ENCODE data around the gene SULT2B1.

The SULT2B1 gene

DNA sequence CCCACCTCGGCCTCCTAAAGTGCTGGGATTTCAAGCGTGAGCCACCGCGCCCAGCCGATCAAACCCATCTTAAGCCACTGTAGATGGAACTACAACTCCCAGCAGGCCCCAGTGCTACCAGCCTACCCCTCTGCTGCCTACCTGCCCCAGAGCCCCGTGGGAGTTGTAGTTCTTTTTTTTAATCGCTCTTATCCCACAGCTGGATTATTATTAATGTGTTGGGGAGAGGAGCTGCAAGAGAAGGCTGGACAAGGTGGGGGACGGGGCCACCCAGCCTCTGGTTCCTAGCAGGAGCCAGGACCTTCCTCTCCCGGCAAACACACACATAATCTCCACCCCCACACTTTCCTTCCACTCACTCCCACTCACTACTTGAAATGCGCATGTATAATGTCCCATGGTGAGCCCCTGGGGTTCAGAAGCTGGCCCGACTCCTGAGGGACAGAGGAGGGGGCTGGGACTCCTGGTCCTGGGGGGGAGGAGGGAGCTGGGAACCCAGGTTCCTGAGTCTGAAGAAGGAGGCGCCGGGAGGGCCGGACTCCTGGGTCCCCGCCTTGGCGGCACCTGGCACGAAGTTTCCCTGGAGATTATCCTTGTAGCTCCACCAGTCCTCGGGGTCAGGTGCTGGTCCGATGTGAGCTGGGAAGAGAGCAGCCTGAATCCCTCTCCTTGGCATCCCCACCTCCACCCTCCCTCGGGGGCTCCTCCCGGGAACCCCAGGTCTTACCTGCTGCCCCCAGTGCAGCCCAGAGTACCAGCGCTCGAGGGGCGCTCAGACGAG is 93.1 kb downstream of the SULT2B1 start:
- peak overlapping the region; percentile 58 to 98 for H3K18ac ChIP-seq (ENCODE audit: low read depth in 1 of 2, low read length in 2 of 2)
- peak overlapping the region; percentile 48 to 80 for H3K4me3 ChIP-seq (ENCODE audit: insufficient read depth in 1 of 2, low read depth in 1 of 2, low read length in 2 of 2)
- H3K79me1 ChIP-seq (replicated peaks; ENCODE audit: low read length, poor library complexity, severe bottlenecking): no peaks in the 10 kb centered on the region
- H3K4me2 ChIP-seq (ENCODE audit: low read length, poor library complexity, severe bottlenecking): peak overlapping the region; percentile 89
- peak overlapping the region; percentile 73 for H3K27ac ChIP-seq (ENCODE audit: low read length, poor library complexity, severe bottlenecking)
- peaks cover 0 to under 1% of the 10 kb centered on the region in 2 experiments for H3K36me3 ChIP-seq (ENCODE audit: control insufficient read depth in 1 of 2, insufficient read depth in 2 of 2, low read depth in 1 of 2, low read length in 2 of 2)
- H2AK5ac ChIP-seq (ENCODE audit: low read length, severe bottlenecking): peak overlapping the region; percentile 41
- no peak overlapping the region for H2BK5ac ChIP-seq (ENCODE audit: low read depth, low read length, poor library complexity, severe bottlenecking)
- peak overlapping the region in 1 of 2 experiments; percentile 76 for H3K14ac ChIP-seq (ENCODE audit: low read length in 2 of 2)
- H3K4me1 ChIP-seq (ENCODE audit: control insufficient read depth, insufficient read depth, low read depth, low read length): peaks cover 24% of the 10 kb centered on the region
- H3K23ac ChIP-seq (ENCODE audit: low read length in 2 of 2): no peak overlapping the region
- peak overlapping the region; percentile 53 for H3K9ac ChIP-seq (ENCODE audit: low read length)
- DNase-seq: peak; percentile 79
- H2BK12ac ChIP-seq (ENCODE audit: low read length in 2 of 2): peak overlapping the region in 1 of 2 experiments; percentile 92
- no peak overlapping the region for H2AFZ ChIP-seq (ENCODE audit: low read depth, low read length)
- 5% methylated on average over 23 of the region's 25 CpGs for WGBS
- H2BK120ac ChIP-seq (ENCODE audit: low read depth, low read length): peak overlapping the region; percentile 52
- peak overlapping the region; percentile 99 for H2BK15ac ChIP-seq (ENCODE audit: low read depth, poor library complexity, severe bottlenecking)
- H3K4ac ChIP-seq (ENCODE audit: low read depth in 1 of 2, low read length in 2 of 2): peak overlapping the region in 1 of 2 experiments; percentile 95
- H4K91ac ChIP-seq (ENCODE audit: low read length): peak overlapping the region; percentile 47
- H3K9me3 ChIP-seq (ENCODE audit: control insufficient read depth, low read length): no peaks in the 10 kb centered on the region
- H4K8ac ChIP-seq (ENCODE audit: low read length): peak overlapping the region; percentile 94
- no peaks in the 10 kb centered on the region for H3K27me3 ChIP-seq (ENCODE audit: control insufficient read depth in 1 of 2, insufficient read depth in 1 of 2, low read length in 2 of 2)

GRCh38 chr19:48645620-48646000 is 93.6 kb downstream of the SULT2B1 start:
- H3K4me1 ChIP-seq (ENCODE audit: control insufficient read depth, insufficient read depth, low read depth, low read length): peaks cover 24% of the 10 kb centered on the region
- no peaks in the 10 kb centered on the region for H3K27me3 ChIP-seq (ENCODE audit: control insufficient read depth in 1 of 2, insufficient read depth in 1 of 2, low read length in 2 of 2)
- no peak for DNase-seq
- H3K4me3 ChIP-seq (ENCODE audit: insufficient read depth in 1 of 2, low read depth in 1 of 2, low read length in 2 of 2): peak overlapping the region; percentile 58 to 80
- peak overlapping the region; percentile 99 for H2BK15ac ChIP-seq (ENCODE audit: low read depth, poor library complexity, severe bottlenecking)
- H3K14ac ChIP-seq (ENCODE audit: low read length in 2 of 2): peak overlapping the region in 1 of 2 experiments; percentile 76
- peak overlapping the region in 1 of 2 experiments; percentile 95 for H3K4ac ChIP-seq (ENCODE audit: low read depth in 1 of 2, low read length in 2 of 2)
- no peaks in the 10 kb centered on the region for H3K9me3 ChIP-seq (ENCODE audit: control insufficient read depth, low read length)
- H4K91ac ChIP-seq (ENCODE audit: low read length): peak overlapping the region; percentile 47
- H3K23ac ChIP-seq (ENCODE audit: low read length in 2 of 2): peak overlapping the region in 1 of 2 experiments; percentile 2
- H3K9ac ChIP-seq (ENCODE audit: low read length): peak overlapping the region; percentile 39
- H2BK120ac ChIP-seq (ENCODE audit: low read depth, low read length): peak overlapping the region; percentile 52
- H3K79me1 ChIP-seq (replicated peaks; ENCODE audit: low read length, poor library complexity, severe bottlenecking): no peaks in the 10 kb centered on the region
- peak overlapping the region; percentile 48 to 98 for H3K18ac ChIP-seq (ENCODE audit: low read depth in 1 of 2, low read length in 2 of 2)
- H4K8ac ChIP-seq (ENCODE audit: low read length): peak overlapping the region; percentile 94
- peak overlapping the region; percentile 6 to 92 for H2BK12ac ChIP-seq (ENCODE audit: low read length in 2 of 2)
- peak overlapping the region; percentile 41 for H2AK5ac ChIP-seq (ENCODE audit: low read length, severe bottlenecking)
- H2BK5ac ChIP-seq (ENCODE audit: low read depth, low read length, poor library complexity, severe bottlenecking): no peak overlapping the region
- H3K36me3 ChIP-seq (ENCODE audit: control insufficient read depth in 1 of 2, insufficient read depth in 2 of 2, low read depth in 1 of 2, low read length in 2 of 2): no peaks in the 10 kb centered on the region
- WGBS: 1% methylated on average over 6 of the region's 6 CpGs
- H3K4me2 ChIP-seq (ENCODE audit: low read length, poor library complexity, severe bottlenecking): peak overlapping the region; percentile 89
- H3K27ac ChIP-seq (ENCODE audit: low read length, poor library complexity, severe bottlenecking): peak overlapping the region; percentile 73
- H2AFZ ChIP-seq (ENCODE audit: low read depth, low read length): peak overlapping the region; percentile 92

DNA sequence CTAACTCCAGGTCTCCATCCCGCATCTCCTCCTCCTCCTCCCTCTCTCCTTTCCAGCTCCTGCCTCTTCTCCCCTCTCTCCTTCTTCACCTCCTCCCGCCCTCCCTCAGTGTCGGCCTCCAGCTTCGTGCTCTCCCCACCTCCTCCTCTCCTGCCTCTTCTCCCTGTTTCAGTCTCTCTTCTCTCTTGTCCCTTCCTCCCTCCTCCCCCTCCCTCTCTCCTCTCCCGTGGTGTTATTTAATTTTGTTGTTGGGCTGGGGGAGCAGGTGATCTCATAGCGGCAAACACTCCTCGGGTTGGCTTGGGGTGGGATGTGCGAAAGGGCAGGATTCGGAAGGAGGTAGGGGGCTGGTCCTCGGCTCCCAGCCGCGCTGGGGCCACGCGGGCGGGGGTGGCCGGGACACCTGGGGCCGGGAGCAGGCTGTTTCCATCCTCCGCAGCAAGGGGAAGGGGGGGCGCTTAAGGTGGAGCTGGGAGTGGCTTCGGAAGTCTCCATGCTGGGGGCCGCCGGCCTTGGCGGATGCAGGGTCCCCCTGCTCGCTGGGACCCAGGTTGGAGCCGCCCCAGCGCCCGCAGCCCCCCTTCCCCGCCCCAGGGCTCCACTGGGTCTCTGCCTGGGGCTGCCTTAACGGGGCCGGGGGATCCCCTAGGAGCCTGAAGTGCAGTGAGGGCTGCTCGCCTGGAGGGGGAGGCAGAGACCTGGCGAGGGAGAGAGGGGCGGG is 94.2 kb downstream of the SULT2B1 start, which contains the start of gene CA11:
Gene CA11, minus strand, starts transcription at position 187 of the 721 bp plus-strand sequence. CDS start 555 bp downstream, outside the sequence.
- Histone ChIP-seq H2BK5ac (ENCODE audit: low read depth, low read length, poor library complexity, severe bottlenecking) (peak within 1 kb of the TSS; percentile 76), H3K18ac (ENCODE audit: low read depth in 1 of 2, low read length in 2 of 2) (peak within 1 kb of the TSS; percentile 58 to 98), H3K27me3 (ENCODE audit: control insufficient read depth in 1 of 2, insufficient read depth in 1 of 2, low read length in 2 of 2) (no peaks in the 10 kb centered on the region), H2BK120ac (ENCODE audit: low read depth, low read length) (peak within 1 kb of the TSS; percentile 54), H3K4ac (ENCODE audit: low read depth in 1 of 2, low read length in 2 of 2) (peak within 1 kb of the TSS in 1 of 2 experiments; percentile 95), H3K23ac (ENCODE audit: low read length in 2 of 2) (peak within 1 kb of the TSS in 1 of 2 experiments; percentile 2), H2BK12ac (ENCODE audit: low read length in 2 of 2) (peak within 1 kb of the TSS; percentile 6 to 97), H2AFZ (ENCODE audit: low read depth, low read length) (peak within 1 kb of the TSS; percentile 92), H4K8ac (ENCODE audit: low read length) (peak within 1 kb of the TSS; percentile 94), H2AK5ac (ENCODE audit: low read length, severe bottlenecking) (peak within 1 kb of the TSS; percentile 68), H3K4me2 (ENCODE audit: low read length, poor library complexity, severe bottlenecking) (peak within 1 kb of the TSS; percentile 89), H3K4me3 (ENCODE audit: insufficient read depth in 1 of 2, low read depth in 1 of 2, low read length in 2 of 2) (peak within 1 kb of the TSS; percentile 58 to 80), H3K9me3 (ENCODE audit: control insufficient read depth, low read length) (no peaks in the 10 kb centered on the region), H3K36me3 (ENCODE audit: control insufficient read depth in 1 of 2, insufficient read depth in 2 of 2, low read depth in 1 of 2, low read length in 2 of 2) (no peaks in the 10 kb centered on the region), H3K79me1 (replicated peaks; ENCODE audit: low read length, poor library complexity, severe bottlenecking) (no peaks in the 10 kb centered on the region), H3K4me1 (ENCODE audit: control insufficient read depth, insufficient read depth, low read depth, low read length) (peaks cover 24% of the 10 kb centered on the region), H2BK15ac (ENCODE audit: low read depth, poor library complexity, severe bottlenecking) (peak within 1 kb of the TSS; percentile 99), H3K14ac (ENCODE audit: low read length in 2 of 2) (peak within 1 kb of the TSS in 1 of 2 experiments; percentile 76), H4K91ac (ENCODE audit: low read length) (peak within 1 kb of the TSS; percentile 47), H3K9ac (ENCODE audit: low read length) (peak within 1 kb of the TSS; percentile 53), H3K27ac (ENCODE audit: low read length, poor library complexity, severe bottlenecking) (peak within 1 kb of the TSS; percentile 73)
- WGBS: under 1% methylated on average over 27 of the region's 33 CpGs
- peak; percentile 89 for DNase-seq
